K562 (cell line): Measurements from ENCODE around the gene MYOCD. TPM values are rescaled to one million over a fixed set of nuclear protein-coding genes. Genes with fewer than 3 reads are reported as not detected.

Experiments
- ATAC-seq: fragments of 200-7000 bp; cut with Tn5 transposase; 3 replicates; pipeline ENCODE4 v1.9.1; 2020; ENCODE audit warnings: moderate library complexity
- BruUV-seq: library from RNA; stranded (reverse); fragments of 400-500 nt; replicated peaks from 2 replicates; lab custom pipeline; 2021; lab: Mats Ljungman, UMichigan
- CTCF ChIA-PET: fragments of 300-600 bp; formaldehyde crosslinking; extraction: SDS; loops from one replicate; lab custom pipeline; 2021; ENCODE audit warnings: low intra/inter-chr PET ratio; lab: Yijun Ruan, JAX
- POLR2A ChIA-PET: fragments of 300-600, 350-650 bp; sonication (Branson Sonifier 250); formaldehyde crosslinking; extraction: SDS; loops from one replicate; lab custom pipeline; 2021; ENCODE audit warnings: antibody characterized with exemption, inconsistent platforms; lab: Yijun Ruan, JAX
- DNase-seq, 4 experiments: peaks; one replicate each; pipeline versions ENCODE4 v3.0.0 to v3.0.0-alpha.2; 2011 to 2018; ENCODE audit warnings: low spot score in 3 of 4, mixed read lengths in 3 of 4; ENCODE audit errors: extremely low read depth in 1 of 4
- FAIRE-seq: peaks from 2 replicates; lab custom pipeline; 2011; peaks lifted over from hg19 to GRCh38; lab: Jason Lieb, UNC
- H2AFZ ChIP-seq: 2 replicates; pipeline ENCODE4 v1.6.0; 2011; ENCODE audit warnings: low read depth, low read length, control low read depth, inconsistent platforms
- H3K27ac ChIP-seq: fragments of 200-600 bp; 3 replicates; pipeline ENCODE4 v1.8.0; 2011; ENCODE audit warnings: low read depth, mild to moderate bottlenecking, control low read depth, inconsistent platforms, low read length, moderate library complexity, mixed read lengths; ENCODE audit errors: extremely low read depth
- H3K27me3 ChIP-seq, 2 experiments: fragments of 300-600 bp in 1 of 2; 2 replicates in 1 of 2; 3 replicates in 1 of 2; pipeline versions ENCODE4 v1.6.0 to v1.8.0; 2011; ENCODE audit warnings: inconsistent platforms in 2 of 2, low read length in 2 of 2, mild to moderate bottlenecking in 1 of 2, mixed read lengths in 1 of 2, moderate library complexity in 1 of 2; ENCODE audit not compliant: control insufficient read depth in 2 of 2, insufficient read depth in 2 of 2
- H3K36me3 ChIP-seq: fragments of 300-600 bp; 3 replicates; pipeline ENCODE4 v1.8.0; 2011; ENCODE audit warnings: mild to moderate bottlenecking, low read length, inconsistent platforms; ENCODE audit not compliant: control insufficient read depth, insufficient read depth
- H3K4me1 ChIP-seq, 2 experiments: fragments of 200-600 bp in 1 of 2; replicated peaks in 1 of 2; 2 replicates in 1 of 2; 3 replicates in 1 of 2; pipeline versions ENCODE4 v1.5.1 to v1.8.0; 2011; ENCODE audit warnings: inconsistent platforms in 2 of 2, low read length in 2 of 2, mild to moderate bottlenecking in 1 of 2, mixed read lengths in 1 of 2, moderate library complexity in 1 of 2; ENCODE audit not compliant: control insufficient read depth in 2 of 2, insufficient read depth in 2 of 2
- H3K4me2 ChIP-seq: 2 replicates; pipeline ENCODE4 v1.6.1; 2011; ENCODE audit warnings: low read length, control low read depth, inconsistent platforms, mixed read lengths; ENCODE audit not compliant: insufficient read depth
- H3K4me3 ChIP-seq: fragments of 200-600 bp; sonication (generic), shearing (Covaris generic); 2 replicates; pipeline ENCODE4 v1.5.1; 2016; ENCODE audit warnings: control low read depth, inconsistent platforms
- H3K79me2 ChIP-seq: fragments of 200-600 bp; 3 replicates; pipeline ENCODE4 v1.8.0; 2011; ENCODE audit warnings: low read length, inconsistent platforms; ENCODE audit not compliant: control insufficient read depth, insufficient read depth
- H3K9ac ChIP-seq, 2 experiments: 2 replicates each; pipeline versions ENCODE4 v1.6.0 to v1.6.1; 2011; ENCODE audit warnings: low read depth in 2 of 2, low read length in 2 of 2, control low read depth in 1 of 2, inconsistent platforms in 1 of 2, mild to moderate bottlenecking in 1 of 2, mixed read lengths in 1 of 2; ENCODE audit not compliant: insufficient read depth in 1 of 2
- H3K9me1 ChIP-seq: one replicate; pipeline ENCODE4 v1.6.0; 2011; ENCODE audit warnings: inconsistent platforms, mild to moderate bottlenecking, low read length, moderate library complexity; ENCODE audit not compliant: control insufficient read depth, insufficient read depth
- H3K9me3 ChIP-seq: replicated peaks from 2 replicates; pipeline ENCODE4 v1.5.1; 2011; ENCODE audit warnings: low read depth, low read length, inconsistent platforms; ENCODE audit not compliant: control insufficient read depth, insufficient read depth
- H4K20me1 ChIP-seq: replicated peaks from 2 replicates; pipeline ENCODE4 v1.6.1; 2011; ENCODE audit warnings: low read length, inconsistent platforms, mixed read lengths; ENCODE audit not compliant: control insufficient read depth, insufficient read depth
- ARID3B ChIP-seq: fragments of 250-450 bp; sonication (Bioruptor Pico); IDR thresholded peaks from 2 replicates; pipeline ENCODE4 v1.4.0; 2020; ENCODE audit warnings: borderline replicate concordance
- BACH1 ChIP-seq: fragments of 200-800 bp; sonication (Bioruptor generic); IDR thresholded peaks from 2 replicates; pipeline ENCODE4 v1.6.1; 2016; ENCODE audit warnings: missing genetic modification characterization, missing compliant biosample characterization
- CREB1 ChIP-seq, 2 experiments: sonication (generic) in 1 of 2; formaldehyde crosslinking in 1 of 2; IDR thresholded peaks; 2 replicates each; pipeline versions ENCODE4 v1.6.1 to v1.8.0; 2012 to 2022; ENCODE audit warnings: inconsistent platforms in 1 of 2, mild to moderate bottlenecking in 1 of 2, missing genetic modification reagents in 1 of 2, moderate library complexity in 1 of 2
- DNMT1 ChIP-seq: fragments of 450-650 bp; IDR thresholded peaks from 2 replicates; pipeline ENCODE4 v1.6.1; 2016; ENCODE audit warnings: antibody characterized with exemption, mild to moderate bottlenecking
- EZH2 ChIP-seq: IDR thresholded peaks from 2 replicates; pipeline ENCODE4 v1.6.1; 2012; ENCODE audit warnings: low read depth, mild to moderate bottlenecking, inconsistent platforms, low read length, borderline replicate concordance
- FIP1L1 ChIP-seq: fragments of 200-400 bp; formaldehyde crosslinking; IDR thresholded peaks from 2 replicates; pipeline ENCODE4 v1.6.1; 2018; ENCODE audit warnings: mild to moderate bottlenecking, low read depth, low read length; ENCODE audit not compliant: poor library complexity, severe bottlenecking
- HNRNPLL ChIP-seq: fragments of 200-400 bp; formaldehyde crosslinking; IDR thresholded peaks from 2 replicates; pipeline ENCODE4 v1.6.1; 2017; ENCODE audit warnings: low read length, low read depth, mild to moderate bottlenecking; ENCODE audit not compliant: poor library complexity, severe bottlenecking
- JUND ChIP-seq, 2 experiments: IDR thresholded peaks; 2 replicates in 1 of 2; 3 replicates in 1 of 2; pipeline ENCODE4 v1.6.1; 2011; ENCODE audit warnings: borderline replicate concordance in 2 of 2, low read depth in 2 of 2, low read length in 2 of 2, improper control_type of control experiment in 1 of 2, missing biosample characterization in 1 of 2, missing genetic modification characterization in 1 of 2, missing genetic modification reagents in 1 of 2
- MAFG ChIP-seq: fragments of 450-650 bp; conservative IDR thresholded peaks from 2 replicates; pipeline ENCODE4 v1.6.1; 2016; ENCODE audit warnings: missing genetic modification characterization, missing compliant biosample characterization
- SIN3B ChIP-seq: fragments of 450-650 bp; IDR thresholded peaks from 2 replicates; pipeline ENCODE4 v1.6.1; 2017; ENCODE audit warnings: low read depth, mild to moderate bottlenecking, moderate library complexity
- SMAD4 ChIP-seq: fragments of 250-450 bp; sonication (Bioruptor Pico); conservative IDR thresholded peaks from 2 replicates; pipeline ENCODE4 v1.8.0; 2021; ENCODE audit warnings: inconsistent platforms, mild to moderate bottlenecking, moderate library complexity
- SOX6 ChIP-seq: fragments of 450-650 bp; IDR thresholded peaks from 2 replicates; pipeline ENCODE4 v1.6.1; 2014; ENCODE audit warnings: mild to moderate bottlenecking
- SRSF9 ChIP-seq: fragments of 200-400 bp; formaldehyde crosslinking; IDR thresholded peaks from 2 replicates; pipeline ENCODE4 v1.6.1; 2017; ENCODE audit warnings: low read depth, low read length, borderline replicate concordance
- TARDBP ChIP-seq: fragments of 450-650 bp; IDR thresholded peaks from 2 replicates; pipeline ENCODE4 v1.6.1; 2016
- TGIF2 ChIP-seq: sonication (generic); formaldehyde crosslinking; IDR thresholded peaks from 2 replicates; pipeline ENCODE4 v1.8.1; 2022; ENCODE audit warnings: mild to moderate bottlenecking, missing genetic modification reagents, moderate library complexity
- ZNF134 ChIP-seq: fragments of 250-450 bp; sonication (Bioruptor Pico); conservative IDR thresholded peaks from 2 replicates; pipeline ENCODE4 v1.4.0; 2020
- ZNF76 ChIP-seq: fragments of 250-450 bp; sonication (Bioruptor Pico); IDR thresholded peaks from 2 replicates; pipeline ENCODE4 v1.4.0; 2020; ENCODE audit warnings: mild to moderate bottlenecking, moderate library complexity, borderline replicate concordance
- WGBS: fragments of 100-300 bp; shearing (Covaris generic); methylation state at CpG from one replicate; pipeline ENCODE4 v1.1.6; 2016; ENCODE audit warnings: low coverage, mixed read lengths; ENCODE audit not compliant: insufficient coverage; ENCODE audit errors: missing lambda C conversion rate; 5-methylcytosine and 5-hydroxymethylcytosine counted together
- in situ Hi-C: fragments of 300-500 bp; cut with MboI; formaldehyde crosslinking; loops from 4 replicates; pipeline ENCODE4 v1.15.0; 2018; ENCODE audit warnings: inconsistent platforms, mixed read lengths
- intact Hi-C: fragments of 100-400 bp; cut with micrococcal nuclease; formaldehyde crosslinking; loops from 2 replicates; pipeline ENCODE4 v1.14.2; 2022
- polyA plus RNA-seq, 8 experiments: library from polyadenylated mRNA; depleted of rRNA in 4 of 8; stranded (reverse) in 5 of 8; unstranded in 3 of 8; fragments of >200 nt; fragmentation: Nextera tagmentation in 2 of 8; fragmentation: Illumina TruSeq in 1 of 8; extraction: Ambion mirVana in 2 of 8; extraction: Trizol in 1 of 8; gene quantifications; 2 replicates each; pipeline versions ENCODE4 v1.2.1 to v1.2.3, GENCODE V29; 2011 to 2014; ENCODE audit warnings: inconsistent platforms in 1 of 8, missing spikeins in 1 of 8
- total RNA-seq, 7 experiments: library from RNA; depleted of rRNA in 6 of 7; stranded (reverse); fragments of >200 nt in 6 of 7; fragmentation: Illumina TruSeq in 2 of 7; extraction: Trizol in 2 of 7; gene quantifications; 2 replicates each; pipeline versions ENCODE4 v1.2.1 to v1.2.3, GENCODE V29; 2011 to 2021; ENCODE audit warnings: low replicate concordance in 1 of 7
- TF ChIP-seq, protein P1 (sequence below): fragments of 450-650 bp; IDR thresholded peaks from 2 replicates; pipeline ENCODE4 v1.6.1; 2016; ENCODE audit warnings: low read depth, mild to moderate bottlenecking, moderate library complexity

Gene MYOCD
- total and polyA plus RNA-seq, 9 of the 15 experiments (the other 6 are each of a cell fraction or from before 2014, with no cell fraction given): not detected

GRCh38 chr17:12790249-12791106, 124.8 kb downstream of the MYOCD start (continued):
- no peak for TF ChIP-seq ARID3B (CRISPR knock-in tag)
- no peak for TF ChIP-seq DNMT1
- TF ChIP-seq SIN3B: no peak

- BruUV-seq: no TSS peak
- peaks cover 0 to 14% of the 10 kb centered on the region in 2 experiments; a peak in 2 of 5 replicates for H3K27me3 ChIP-seq
- in situ Hi-C loops: no loop called here
- H3K9me3 ChIP-seq: no peaks in the 10 kb centered on the region
- no peak for DNase-seq
- 0% methylated on average over 5 of the region's 6 CpGs for WGBS
- FAIRE-seq: no peak
- no peaks in the 10 kb centered on the region; the same call in 1 of the 2 replicates for H4K20me1 ChIP-seq
- H3K9ac ChIP-seq: no peak overlapping the region
- H3K27ac ChIP-seq: no peak overlapping the region
- H3K4me3 ChIP-seq: no peak overlapping the region
- ChIA-PET POLR2A (no interaction called here), CTCF (no interaction called here)
- H3K4me1 ChIP-seq: peaks cover 0 to 2% of the 10 kb centered on the region in 2 experiments; a peak in 2 of 5 replicates
- no peaks in the 10 kb centered on the region for H3K9me1 ChIP-seq
- no peak overlapping the region for H3K4me2 ChIP-seq
- intact Hi-C loops: no loop called here
- H2AFZ ChIP-seq: no peak overlapping the region
- no peaks in the 10 kb centered on the region for H3K79me2 ChIP-seq
- no peak for ATAC-seq
- H3K36me3 ChIP-seq: no peaks in the 10 kb centered on the region
- TF ChIP-seq, protein P1, sequence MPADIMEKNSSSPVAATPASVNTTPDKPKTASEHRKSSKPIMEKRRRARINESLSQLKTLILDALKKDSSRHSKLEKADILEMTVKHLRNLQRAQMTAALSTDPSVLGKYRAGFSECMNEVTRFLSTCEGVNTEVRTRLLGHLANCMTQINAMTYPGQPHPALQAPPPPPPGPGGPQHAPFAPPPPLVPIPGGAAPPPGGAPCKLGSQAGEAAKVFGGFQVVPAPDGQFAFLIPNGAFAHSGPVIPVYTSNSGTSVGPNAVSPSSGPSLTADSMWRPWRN: no peak
- no peak for TF ChIP-seq BACH1
- no peak for TF ChIP-seq SMAD4 (CRISPR knock-in tag)
- TF ChIP-seq SOX6: no peak
- TF ChIP-seq HNRNPLL: no peak
- no peak for TF ChIP-seq TGIF2 (CRISPR knock-in tag)
- no peak for TF ChIP-seq FIP1L1
- TF ChIP-seq MAFG: no peak
- no peak for TF ChIP-seq TARDBP
- TF ChIP-seq EZH2: no peak
- no peak for TF ChIP-seq CREB1 (IDR thresholded peaks at IDR 0.05)
- no peak for TF ChIP-seq CREB1 (CRISPR knock-in tag; IDR thresholded peaks at IDR 0.05)
- TF ChIP-seq JUND (IDR thresholded peaks at IDR 0.05; ENCODE audit: borderline replicate concordance, low read depth, low read length): no peak
- no peak for TF ChIP-seq JUND (tag; IDR thresholded peaks at IDR 0.05; ENCODE audit: borderline replicate concordance, low read depth, low read length)
- no peak for TF ChIP-seq ZNF134
- no peak for TF ChIP-seq ZNF76 (CRISPR knock-in tag)
- TF ChIP-seq SRSF9: no peak
These were observed 129.3 kb downstream of the MYOCD start for GRCh38 chr17:12794919-12795532.
